ENCODE data around the gene KLF16.

The KLF16 gene

DNA sequence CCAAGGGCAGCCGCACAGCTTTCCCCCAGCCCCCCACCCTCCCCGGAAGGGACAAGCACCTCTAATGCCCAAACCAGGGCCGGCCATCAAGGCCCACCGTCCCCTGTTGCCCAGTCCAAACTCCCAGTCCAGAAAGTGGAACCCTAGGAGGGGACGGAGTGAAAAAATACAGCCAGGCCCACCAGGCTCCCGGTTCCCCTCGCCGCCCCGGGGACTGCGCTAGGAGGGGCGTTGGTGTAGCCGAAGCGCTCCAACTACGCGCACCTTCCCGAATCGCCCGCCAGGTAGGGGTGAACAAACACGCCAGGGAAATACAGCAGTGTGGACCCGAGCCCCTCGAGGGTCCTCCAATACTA lies 1.3 kb downstream of the KLF16 start:
- peak overlapping the region; percentile 83 for H3K4me3 ChIP-seq (ENCODE audit: low read depth, low read length)
- no peak for DNase-seq (ENCODE audit: low read depth)
- in situ Hi-C loops (cut with HindIII; ENCODE audit: low sequenced_read_pairs): no loop called here
- TF ChIP-seq, protein P1, sequence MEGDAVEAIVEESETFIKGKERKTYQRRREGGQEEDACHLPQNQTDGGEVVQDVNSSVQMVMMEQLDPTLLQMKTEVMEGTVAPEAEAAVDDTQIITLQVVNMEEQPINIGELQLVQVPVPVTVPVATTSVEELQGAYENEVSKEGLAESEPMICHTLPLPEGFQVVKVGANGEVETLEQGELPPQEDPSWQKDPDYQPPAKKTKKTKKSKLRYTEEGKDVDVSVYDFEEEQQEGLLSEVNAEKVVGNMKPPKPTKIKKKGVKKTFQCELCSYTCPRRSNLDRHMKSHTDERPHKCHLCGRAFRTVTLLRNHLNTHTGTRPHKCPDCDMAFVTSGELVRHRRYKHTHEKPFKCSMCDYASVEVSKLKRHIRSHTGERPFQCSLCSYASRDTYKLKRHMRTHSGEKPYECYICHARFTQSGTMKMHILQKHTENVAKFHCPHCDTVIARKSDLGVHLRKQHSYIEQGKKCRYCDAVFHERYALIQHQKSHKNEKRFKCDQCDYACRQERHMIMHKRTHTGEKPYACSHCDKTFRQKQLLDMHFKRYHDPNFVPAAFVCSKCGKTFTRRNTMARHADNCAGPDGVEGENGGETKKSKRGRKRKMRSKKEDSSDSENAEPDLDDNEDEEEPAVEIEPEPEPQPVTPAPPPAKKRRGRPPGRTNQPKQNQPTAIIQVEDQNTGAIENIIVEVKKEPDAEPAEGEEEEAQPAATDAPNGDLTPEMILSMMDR (IDR thresholded peaks at IDR 0.05; ENCODE audit: low read depth, low read length, missing control alignments): no peak

DNA sequence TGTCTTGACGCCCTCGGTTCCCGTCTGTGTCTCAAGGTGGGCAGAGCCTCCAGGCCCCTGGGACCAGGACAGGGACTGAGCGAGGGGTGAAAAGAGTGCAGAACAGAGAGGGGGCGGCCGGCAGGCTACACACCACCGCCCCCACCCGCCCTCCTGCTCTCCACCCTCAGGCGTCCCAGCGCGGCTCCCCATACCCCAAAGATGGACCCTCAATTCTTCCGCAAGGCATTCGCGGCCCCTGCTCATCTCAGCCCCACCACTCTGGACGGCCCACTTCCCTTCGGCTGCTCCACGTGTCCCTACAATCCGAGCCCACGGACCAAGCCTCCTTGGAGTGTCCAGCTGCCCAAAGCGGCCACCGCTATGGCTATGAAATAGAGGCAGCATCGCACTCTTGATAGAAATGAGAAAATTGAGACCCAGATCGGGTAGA lies 1.8 kb downstream of the KLF16 start:
- H3K4me3 ChIP-seq (ENCODE audit: low read depth, low read length): peak overlapping the region; percentile 83
- no peak for DNase-seq (ENCODE audit: low read depth)
- TF ChIP-seq, protein P1 (IDR thresholded peaks at IDR 0.05; ENCODE audit: low read depth, low read length, missing control alignments): no peak
- in situ Hi-C loops (cut with HindIII; ENCODE audit: low sequenced_read_pairs): no loop called here

DNA sequence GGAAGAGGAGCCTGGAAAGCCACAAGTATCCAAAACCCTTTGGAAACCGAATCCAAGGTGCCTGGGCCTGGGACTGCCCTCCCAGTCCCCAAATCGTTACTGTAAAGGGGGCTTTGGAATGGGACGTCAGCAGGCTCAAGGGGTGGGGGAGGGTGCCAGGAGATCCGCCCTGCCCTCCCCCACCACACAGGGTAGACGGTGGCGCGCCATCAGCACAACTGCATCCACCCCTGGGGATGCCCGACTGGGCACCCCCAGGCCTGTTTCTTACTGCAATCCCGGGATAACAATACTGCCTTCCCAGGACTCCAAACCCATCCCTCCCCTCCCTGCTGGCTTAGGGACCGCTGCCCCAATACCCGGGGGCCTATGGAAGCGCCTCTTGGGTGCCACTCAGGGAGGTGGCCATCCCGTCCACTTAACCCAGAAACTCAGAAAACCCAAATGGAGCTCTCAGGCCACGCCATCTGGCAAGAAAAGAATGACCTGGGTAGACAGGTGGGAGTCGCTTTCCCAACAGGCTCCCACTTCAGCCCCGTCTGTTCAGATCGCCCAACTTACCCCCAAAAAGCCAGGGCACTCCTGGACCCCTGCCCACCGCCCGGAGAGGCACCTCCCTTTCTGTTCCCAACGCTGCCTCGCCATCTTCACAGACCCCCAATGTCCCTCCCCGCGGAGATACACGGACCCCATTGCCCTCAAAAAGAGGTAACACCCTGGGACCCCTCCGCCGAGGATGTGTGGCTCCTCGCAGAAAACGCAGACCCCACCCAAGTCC lies 2.4 kb downstream of the KLF16 start:
- in situ Hi-C loops (cut with HindIII; ENCODE audit: low sequenced_read_pairs): no loop called here
- TF ChIP-seq, protein P1 (IDR thresholded peaks at IDR 0.05; ENCODE audit: low read depth, low read length, missing control alignments): no peak
- H3K4me3 ChIP-seq (ENCODE audit: low read depth, low read length): peak overlapping the region; percentile 83
- DNase-seq (ENCODE audit: low read depth): no peak

GRCh38 chr19:1860042-1860775 lies 3.2 kb downstream of the KLF16 start:
- TF ChIP-seq, protein P1 (IDR thresholded peaks at IDR 0.05; ENCODE audit: low read depth, low read length, missing control alignments): no peak
- H3K4me3 ChIP-seq (ENCODE audit: low read depth, low read length): peak overlapping the region; percentile 83
- in situ Hi-C loops (cut with HindIII; ENCODE audit: low sequenced_read_pairs): no loop called here
- peak; percentile 54 for DNase-seq (ENCODE audit: low read depth)

DNA sequence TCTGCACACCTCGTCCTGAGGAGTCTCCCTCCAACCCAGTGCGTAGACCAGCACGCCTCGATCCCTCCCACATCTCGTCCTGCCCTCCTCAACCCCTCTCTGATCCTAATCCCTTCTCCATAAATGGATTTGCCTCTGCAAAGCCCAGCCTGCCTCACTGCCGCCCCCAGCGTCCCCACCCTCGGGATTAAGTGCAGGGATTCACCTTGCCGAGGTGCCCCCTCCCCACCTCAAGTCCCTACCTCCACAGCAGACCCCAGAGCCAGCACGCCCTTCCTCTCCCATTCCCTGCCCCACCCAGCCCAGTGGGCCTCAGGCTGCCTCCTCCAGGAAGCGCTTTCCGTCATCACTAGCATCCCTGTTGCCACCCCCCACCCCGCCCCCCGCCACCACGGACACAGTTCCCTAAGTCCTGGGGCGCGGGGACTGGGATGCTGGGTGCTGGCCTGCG lies 4.0 kb downstream of the KLF16 start:
- in situ Hi-C loops (cut with HindIII; ENCODE audit: low sequenced_read_pairs): no loop called here
- no peak overlapping the region for H3K4me3 ChIP-seq (ENCODE audit: low read depth, low read length)
- TF ChIP-seq, protein P1 (IDR thresholded peaks at IDR 0.05; ENCODE audit: low read depth, low read length, missing control alignments): no peak
- DNase-seq (ENCODE audit: low read depth): no peak

- TF ChIP-seq, protein P1 (IDR thresholded peaks at IDR 0.05; ENCODE audit: low read depth, low read length, missing control alignments): no peak
- in situ Hi-C loops (cut with HindIII; ENCODE audit: low sequenced_read_pairs): no loop called here
- H3K4me3 ChIP-seq (ENCODE audit: low read depth, low read length): no peak overlapping the region
- DNase-seq (ENCODE audit: low read depth): no peak
These were observed 4.8 kb downstream of the KLF16 start for GRCh38 chr19:1858412-1859081.

All from astrocyte of the cerebellum (primary cell).